ENCODE results near the gene FBXO48. TPM values are rescaled to one million over a fixed set of nuclear protein-coding genes. Genes with fewer than 3 reads are reported as not detected.

The FBXO48 gene
- total and polyA plus RNA-seq, 10 of the 15 experiments (the other 5 are each of a cell fraction or from before 2014, with no cell fraction given), result 0.56 to 2.3 (median 1.2) TPM

- intact Hi-C loops (cut with micrococcal nuclease; ENCODE audit: unreplicated experiment) (no loop called here), in situ Hi-C loops (cut with MboI) (no loop called here)
- Histone ChIP-seq H3K4me1 (ENCODE audit: control insufficient read depth, insufficient read depth, low read length) (no peaks in the 10 kb centered on the region), H4K20me1 (ENCODE audit: control insufficient read depth, insufficient read depth) (0 out of 2 replicates have a peak, but pooled peaks cover 2% of the 10 kb centered on the region), H3K9ac (ENCODE audit: control insufficient read depth, insufficient read depth, low read length) (no peak overlapping the region), H3K4me2 (ENCODE audit: control insufficient read depth, insufficient read depth) (no peak overlapping the region), H3K36me3 (ENCODE audit: control insufficient read depth in 2 of 2, insufficient read depth in 2 of 2, low read length in 1 of 2) (no peaks in the 10 kb centered on the region), H3K9me3 (replicated peaks; ENCODE audit: control insufficient read depth, insufficient read depth, low read length) (no peaks in the 10 kb centered on the region), H3K27ac (ENCODE audit: control insufficient read depth, insufficient read depth) (no peak overlapping the region), H3K4me3 (no peak overlapping the region), H2AFZ (ENCODE audit: control insufficient read depth, low read depth, low read length) (no peak overlapping the region), H3K79me2 (ENCODE audit: control insufficient read depth, insufficient read depth, low read length) (no peaks in the 10 kb centered on the region), H3K27me3 (replicated peaks in 1 of 2; ENCODE audit: control insufficient read depth in 2 of 2, insufficient read depth in 2 of 2, low read length in 1 of 2) (no peaks in the 10 kb centered on the region; a peak in 1 of 4 replicates)
- TF ChIP-seq ZNF592 (IDR thresholded peaks at IDR 0.05) (no peak), NFIC (IDR thresholded peaks at IDR 0.05; ENCODE audit: low read depth, low read length) (no peak), NFYA (IDR thresholded peaks at IDR 0.05; ENCODE audit: borderline replicate concordance, low read depth, low read length) (no peak), STAT1 (conservative IDR thresholded peaks at IDR 0.05) (no peak), RUNX3 (IDR thresholded peaks at IDR 0.05; ENCODE audit: low read length) (no peak), POLR2A (IDR thresholded peaks at IDR 0.05; ENCODE audit: low read depth, low read length) (no peak), ESRRA (IDR thresholded peaks at IDR 0.05; ENCODE audit: low read length) (no peak), ZNF207 (IDR thresholded peaks at IDR 0.05; ENCODE audit: borderline replicate concordance) (no peak), ZNF24 (IDR thresholded peaks at IDR 0.05) (no peak), MYB (IDR thresholded peaks at IDR 0.05; ENCODE audit: borderline replicate concordance, low read depth, low read length) (no peak), RELA (IDR thresholded peaks at IDR 0.05; ENCODE audit: borderline replicate concordance, partially characterized antibody) (no peak), PAX8 (IDR thresholded peaks at IDR 0.05) (no peak), BHLHE40 (IDR thresholded peaks at IDR 0.05; ENCODE audit: borderline replicate concordance in 1 of 2, low read depth in 2 of 2, low read length in 1 of 2) (no peak), SUPT20H (IDR thresholded peaks at IDR 0.05; ENCODE audit: borderline replicate concordance, control insufficient read depth, low read depth, low read length) (no peak)
- TF ChIP-seq, protein P1, sequence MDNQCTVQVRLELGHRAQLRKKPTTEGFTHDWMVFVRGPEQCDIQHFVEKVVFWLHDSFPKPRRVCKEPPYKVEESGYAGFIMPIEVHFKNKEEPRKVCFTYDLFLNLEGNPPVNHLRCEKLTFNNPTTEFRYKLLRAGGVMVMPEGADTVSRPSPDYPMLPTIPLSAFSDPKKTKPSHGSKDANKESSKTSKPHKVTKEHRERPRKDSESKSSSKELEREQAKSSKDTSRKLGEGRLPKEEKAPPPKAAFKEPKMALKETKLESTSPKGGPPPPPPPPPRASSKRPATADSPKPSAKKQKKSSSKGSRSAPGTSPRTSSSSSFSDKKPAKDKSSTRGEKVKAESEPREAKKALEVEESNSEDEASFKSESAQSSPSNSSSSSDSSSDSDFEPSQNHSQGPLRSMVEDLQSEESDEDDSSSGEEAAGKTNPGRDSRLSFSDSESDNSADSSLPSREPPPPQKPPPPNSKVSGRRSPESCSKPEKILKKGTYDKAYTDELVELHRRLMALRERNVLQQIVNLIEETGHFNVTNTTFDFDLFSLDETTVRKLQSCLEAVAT (IDR thresholded peaks at IDR 0.05), result no peak
- TF ChIP-seq, protein P2, sequence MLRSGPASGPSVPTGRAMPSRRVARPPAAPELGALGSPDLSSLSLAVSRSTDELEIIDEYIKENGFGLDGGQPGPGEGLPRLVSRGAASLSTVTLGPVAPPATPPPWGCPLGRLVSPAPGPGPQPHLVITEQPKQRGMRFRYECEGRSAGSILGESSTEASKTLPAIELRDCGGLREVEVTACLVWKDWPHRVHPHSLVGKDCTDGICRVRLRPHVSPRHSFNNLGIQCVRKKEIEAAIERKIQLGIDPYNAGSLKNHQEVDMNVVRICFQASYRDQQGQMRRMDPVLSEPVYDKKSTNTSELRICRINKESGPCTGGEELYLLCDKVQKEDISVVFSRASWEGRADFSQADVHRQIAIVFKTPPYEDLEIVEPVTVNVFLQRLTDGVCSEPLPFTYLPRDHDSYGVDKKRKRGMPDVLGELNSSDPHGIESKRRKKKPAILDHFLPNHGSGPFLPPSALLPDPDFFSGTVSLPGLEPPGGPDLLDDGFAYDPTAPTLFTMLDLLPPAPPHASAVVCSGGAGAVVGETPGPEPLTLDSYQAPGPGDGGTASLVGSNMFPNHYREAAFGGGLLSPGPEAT (IDR thresholded peaks at IDR 0.05; ENCODE audit: low read depth), result no peak
- ChIA-PET CTCF (interaction anchor here (1.1 to 1.5 kb wide), 2 partner anchors 9 to 10 kb away, joined by 3 to 4 read pairs; no protein-coding TSS in a partner anchor), SMC1A (ENCODE audit: uncharacterized antibody, unreplicated experiment) (interaction anchor here (1.1 kb wide), 1 partner anchor 9 kb away, joined by 4 read pairs; no protein-coding TSS in a partner anchor), POLR2A (no interaction called here), RAD21 (ENCODE audit: unreplicated experiment) (interaction anchor here (1.4 to 1.7 kb wide), 2 partner anchors 15 kb away, joined by 3 to 4 read pairs; no protein-coding TSS in a partner anchor)
- DNase-seq (ENCODE audit: low read depth, low spot score) (no peak), FAIRE-seq (no peak), ATAC-seq (no peak)
- WGBS (ENCODE audit: insufficient coverage, insufficient replicate concordance, low lambda C conversion rate, missing lambda C conversion rate), result 63% methylated on average over 1 of the region's 1 CpG
- no TSS peak for BruUV-seq (replicated peaks)
These were observed 11.6 kb upstream of the FBXO48 start for GRCh38 chr2:68478688-68479087.
